GM21619 (cell line): ENCODE measurements around the gene TAF8.
"Not testable (repeated sequence)": the region's sequence is repeated elsewhere in the genome, so short reads cannot be mapped to it uniquely, and the experiment has no call there.

Experiments
- ATAC-seq: cut with Tn5 transposase; IDR thresholded peaks from one replicate; pipeline ENCODE4 v1.9.1; 2021; ENCODE audit not compliant: unreplicated experiment

Gene TAF8

GRCh38 chr6:42028234-42029061 is 21.9 kb upstream of the TAF8 start:
- ATAC-seq, result no peak

- ATAC-seq, result no peak
Observed at GRCh38 chr6:42029062-42029685, 21.1 kb upstream of the TAF8 start.

GRCh38 chr6:42029881-42030280 is 20.4 kb upstream of the TAF8 start:
- ATAC-seq, result no peak

- ATAC-seq, result no peak
Observed at GRCh38 chr6:42030585-42031506, 19.5 kb upstream of the TAF8 start.

GRCh38 chr6:42032366-42032765 is 18.0 kb upstream of the TAF8 start:
- no peak for ATAC-seq

- ATAC-seq, result not testable (repeated sequence)
Observed at GRCh38 chr6:42037669-42038068, 12.7 kb upstream of the TAF8 start.

GRCh38 chr6:42038163-42038562 is 12.2 kb upstream of the TAF8 start:
- no peak for ATAC-seq

GRCh38 chr6:42038811-42039408 is 11.4 kb upstream of the TAF8 start:
- no peak for ATAC-seq

- no peak for ATAC-seq
Observed at GRCh38 chr6:42040856-42041480, 9.4 kb upstream of the TAF8 start.

- ATAC-seq, result no peak
Observed at GRCh38 chr6:42041481-42042053, 8.8 kb upstream of the TAF8 start.

- no peak for ATAC-seq
Observed at GRCh38 chr6:42042108-42042507, 8.2 kb upstream of the TAF8 start.

- ATAC-seq, result peak; percentile 46
Observed at GRCh38 chr6:42043787-42044475, 6.4 kb upstream of the TAF8 start.

GRCh38 chr6:42045538-42046460 is 4.5 kb upstream of the TAF8 start:
- no peak for ATAC-seq

- ATAC-seq, result no peak
Observed at GRCh38 chr6:42046464-42047212, 3.7 kb upstream of the TAF8 start.

- no peak for ATAC-seq
Observed at GRCh38 chr6:42047213-42047590, 3.1 kb upstream of the TAF8 start.

- ATAC-seq, result no peak
Observed at GRCh38 chr6:42047790-42048405, 2.4 kb upstream of the TAF8 start.

- ATAC-seq, result no peak
Observed at GRCh38 chr6:42049116-42049809, 1.1 kb upstream of the TAF8 start.
